Choroid plexus epithelial cell (primary cell): Measurements from ENCODE around the gene RBMS1.
A peak's percentile ranks its signal among the peaks of the same experiment; 100 is the strongest.
"Not testable (repeated sequence)": the region's sequence is repeated elsewhere in the genome, so short reads cannot be mapped to it uniquely, and the experiment has no call there.

ENCODE experiments used
- DNase-seq: peaks from one replicate; pipeline ENCODE4 v3.0.0-alpha.2; 2010; ENCODE audit warnings: low read depth
- H3K4me3 ChIP-seq: 2 replicates; pipeline ENCODE4 v1.5.1; 2011; ENCODE audit warnings: low read depth, mild to moderate bottlenecking, control low read depth, low read length, moderate library complexity
- CTCF ChIP-seq: conservative IDR thresholded peaks from 2 replicates; pipeline ENCODE4 v1.5.1; 2011; ENCODE audit warnings: low read depth, mild to moderate bottlenecking, control low read depth, inconsistent platforms, low read length, moderate library complexity

Gene RBMS1

GRCh38 chr2:160429248-160430000 lies 64.2 kb downstream of the RBMS1 start:
- no peak overlapping the region for H3K4me3 ChIP-seq
- peak; percentile 81 for DNase-seq
- TF ChIP-seq CTCF, result no peak

- H3K4me3 ChIP-seq, result no peak overlapping the region
- DNase-seq, result no peak
- no peak for TF ChIP-seq CTCF
These were observed 65.2 kb downstream of the RBMS1 start for GRCh38 chr2:160428405-160428763.

GRCh38 chr2:160427629-160428404 lies 65.8 kb downstream of the RBMS1 start:
- H3K4me3 ChIP-seq, result no peak overlapping the region
- no peak for TF ChIP-seq CTCF
- DNase-seq, result peak; percentile 95

GRCh38 chr2:160426604-160427003 lies 67.0 kb downstream of the RBMS1 start:
- H3K4me3 ChIP-seq, result no peak overlapping the region
- DNase-seq, result no peak
- TF ChIP-seq CTCF, result no peak

- no peak for TF ChIP-seq CTCF
- peak; percentile 62 for DNase-seq
- no peak overlapping the region for H3K4me3 ChIP-seq
These were observed 68.0 kb downstream of the RBMS1 start for GRCh38 chr2:160425434-160426151.

- no peak for TF ChIP-seq CTCF
- no peak overlapping the region for H3K4me3 ChIP-seq
- DNase-seq, result no peak
These were observed 70.5 kb downstream of the RBMS1 start for GRCh38 chr2:160423126-160423525.

- not testable (repeated sequence) for DNase-seq, H3K4me3 ChIP-seq
These were observed 71.7 kb downstream of the RBMS1 start for GRCh38 chr2:160421646-160422501.
